Measurements from ENCODE around the gene SCN3B. TPM values are rescaled to one million over a fixed set of nuclear protein-coding genes. Genes with fewer than 3 reads are reported as not detected.

SCN3B gene, protein sequence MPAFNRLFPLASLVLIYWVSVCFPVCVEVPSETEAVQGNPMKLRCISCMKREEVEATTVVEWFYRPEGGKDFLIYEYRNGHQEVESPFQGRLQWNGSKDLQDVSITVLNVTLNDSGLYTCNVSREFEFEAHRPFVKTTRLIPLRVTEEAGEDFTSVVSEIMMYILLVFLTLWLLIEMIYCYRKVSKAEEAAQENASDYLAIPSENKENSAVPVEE
- total RNA-seq (0.14 TPM), polyA plus RNA-seq (0.84 TPM)
- long read RNA-seq, donor 1 = 0 reads
- long read RNA-seq, donor 2 = 0 reads
- long read RNA-seq, donor 3 = 0 reads
- long read RNA-seq, donor 4 = 0 reads
- long read RNA-seq, donor 5 = 0 reads
- long read RNA-seq, donor 6 = 0 reads
- long read RNA-seq, donor 7, full-length matches to known transcripts = 1 of 1 reads
- long read RNA-seq, donor 7, partial matches to known transcripts = 0 of 1 reads
- long read RNA-seq, donor 7, other reads (novel, unspliced or antisense) = 0 of 1 reads
- long read RNA-seq, donor 8 = 0 reads
- long read RNA-seq, donor 9 = 0 reads
- long read RNA-seq, donor 10 = 0 reads

GRCh38 chr11:123654566-123655081 is at the start of gene SCN3B:
Gene SCN3B, minus strand, starts transcription at chr11:123654624. Its CDS starts 823 bp downstream, at chr11:123653801.
- H3K4me3 ChIP-seq (ENCODE audit: low read length in 2 of 2) = peak within 1 kb of the TSS; percentile 37 to 46
- no peaks in the 10 kb centered on the region for H3K36me3 ChIP-seq (ENCODE audit: control insufficient read depth in 2 of 2, insufficient read depth in 2 of 2, low read length in 1 of 2)
- DNase-seq (ENCODE audit: low read depth in 6 of 9, low spot score in 9 of 9) = peak in 5 of 9 donors; percentile 6 to 64 (median 29)
- H3K4me1 ChIP-seq (ENCODE audit: control insufficient read depth in 2 of 2, insufficient read depth in 2 of 2, low read length in 2 of 2) = peaks cover 7 to 13% of the 10 kb centered on the region in 2 donors
- peaks cover 38 to 63% of the 10 kb centered on the region in 2 donors for H3K27me3 ChIP-seq (ENCODE audit: control insufficient read depth in 2 of 2, insufficient read depth in 1 of 2, low read length in 1 of 2)
- H3K27ac ChIP-seq (ENCODE audit: low read depth in 1 of 2, low read length in 1 of 2) = peak within 1 kb of the TSS in 1 of 2 donors; percentile 33
- peaks cover 2 to 6% of the 10 kb centered on the region in 2 donors for H3K9me3 ChIP-seq (ENCODE audit: control insufficient read depth in 2 of 2, insufficient read depth in 1 of 2, low read length in 1 of 2)
- 2% methylated on average over 44 of the region's 44 CpGs for WGBS

- Histone ChIP-seq H3K27me3 (ENCODE audit: control insufficient read depth in 2 of 2, insufficient read depth in 1 of 2, low read length in 1 of 2) (peaks cover 2 to 4% of the 10 kb centered on the region in 2 donors), H3K4me3 (ENCODE audit: low read length in 2 of 2) (no peak overlapping the region), H3K4me1 (ENCODE audit: control insufficient read depth in 2 of 2, insufficient read depth in 2 of 2, low read length in 2 of 2) (no peaks in the 10 kb centered on the region), H3K36me3 (ENCODE audit: control insufficient read depth in 2 of 2, insufficient read depth in 2 of 2, low read length in 1 of 2) (no peaks in the 10 kb centered on the region), H3K9me3 (ENCODE audit: control insufficient read depth in 2 of 2, insufficient read depth in 1 of 2, low read length in 1 of 2) (no peaks in the 10 kb centered on the region), H3K27ac (ENCODE audit: low read depth in 1 of 2, low read length in 1 of 2) (no peak overlapping the region)
- no peak for DNase-seq (ENCODE audit: low read depth in 6 of 9, low spot score in 9 of 9)
- WGBS = 92% methylated on average over 2 of the region's 2 CpGs
Measured at GRCh38 chr11:123702696-123703095, 48.3 kb upstream of the SCN3B start.

- Histone ChIP-seq H3K4me3 (ENCODE audit: low read length in 2 of 2) (no peak overlapping the region), H3K4me1 (ENCODE audit: control insufficient read depth in 2 of 2, insufficient read depth in 2 of 2, low read length in 2 of 2) (no peaks in the 10 kb centered on the region), H3K27me3 (ENCODE audit: control insufficient read depth in 2 of 2, insufficient read depth in 1 of 2, low read length in 1 of 2) (peaks cover 2 to 4% of the 10 kb centered on the region in 2 donors), H3K27ac (ENCODE audit: low read depth in 1 of 2, low read length in 1 of 2) (no peak overlapping the region), H3K36me3 (ENCODE audit: control insufficient read depth in 2 of 2, insufficient read depth in 2 of 2, low read length in 1 of 2) (no peaks in the 10 kb centered on the region), H3K9me3 (ENCODE audit: control insufficient read depth in 2 of 2, insufficient read depth in 1 of 2, low read length in 1 of 2) (no peaks in the 10 kb centered on the region)
- no peak for DNase-seq (ENCODE audit: low read depth in 6 of 9, low spot score in 9 of 9)
- 79% methylated on average over 9 of the region's 9 CpGs for WGBS
Measured at GRCh38 chr11:123702139-123702538, 47.7 kb upstream of the SCN3B start.

- H3K36me3 ChIP-seq (ENCODE audit: control insufficient read depth in 2 of 2, insufficient read depth in 2 of 2, low read length in 1 of 2) = no peaks in the 10 kb centered on the region
- no peaks in the 10 kb centered on the region for H3K9me3 ChIP-seq (ENCODE audit: control insufficient read depth in 2 of 2, insufficient read depth in 1 of 2, low read length in 1 of 2)
- H3K4me3 ChIP-seq (ENCODE audit: low read length in 2 of 2) = no peak overlapping the region
- H3K4me1 ChIP-seq (ENCODE audit: control insufficient read depth in 2 of 2, insufficient read depth in 2 of 2, low read length in 2 of 2) = no peaks in the 10 kb centered on the region
- peaks cover 2 to 4% of the 10 kb centered on the region in 2 donors for H3K27me3 ChIP-seq (ENCODE audit: control insufficient read depth in 2 of 2, insufficient read depth in 1 of 2, low read length in 1 of 2)
- no peak overlapping the region for H3K27ac ChIP-seq (ENCODE audit: low read depth in 1 of 2, low read length in 1 of 2)
- DNase-seq (ENCODE audit: low read depth in 6 of 9, low spot score in 9 of 9) = no peak
- 89% methylated on average over 3 of the region's 3 CpGs for WGBS
Measured at GRCh38 chr11:123700772-123701171, 46.3 kb upstream of the SCN3B start.

GRCh38 chr11:123698546-123699127 is 44.2 kb upstream of the SCN3B start:
- no peak overlapping the region for H3K4me3 ChIP-seq (ENCODE audit: low read length in 2 of 2)
- no peak overlapping the region for H3K27ac ChIP-seq (ENCODE audit: low read depth in 1 of 2, low read length in 1 of 2)
- H3K4me1 ChIP-seq (ENCODE audit: control insufficient read depth in 2 of 2, insufficient read depth in 2 of 2, low read length in 2 of 2) = no peaks in the 10 kb centered on the region
- 72% methylated on average over 2 of the region's 2 CpGs for WGBS
- no peaks in the 10 kb centered on the region for H3K36me3 ChIP-seq (ENCODE audit: control insufficient read depth in 2 of 2, insufficient read depth in 2 of 2, low read length in 1 of 2)
- DNase-seq (ENCODE audit: low read depth in 6 of 9, low spot score in 9 of 9) = no peak
- H3K9me3 ChIP-seq (ENCODE audit: control insufficient read depth in 2 of 2, insufficient read depth in 1 of 2, low read length in 1 of 2) = no peaks in the 10 kb centered on the region
- peaks cover 2 to 4% of the 10 kb centered on the region in 2 donors for H3K27me3 ChIP-seq (ENCODE audit: control insufficient read depth in 2 of 2, insufficient read depth in 1 of 2, low read length in 1 of 2)

GRCh38 chr11:123696183-123696582 is 41.8 kb upstream of the SCN3B start:
- H3K27me3 ChIP-seq (ENCODE audit: control insufficient read depth in 2 of 2, insufficient read depth in 1 of 2, low read length in 1 of 2) = peaks cover 2 to 3% of the 10 kb centered on the region in 2 donors

DNA sequence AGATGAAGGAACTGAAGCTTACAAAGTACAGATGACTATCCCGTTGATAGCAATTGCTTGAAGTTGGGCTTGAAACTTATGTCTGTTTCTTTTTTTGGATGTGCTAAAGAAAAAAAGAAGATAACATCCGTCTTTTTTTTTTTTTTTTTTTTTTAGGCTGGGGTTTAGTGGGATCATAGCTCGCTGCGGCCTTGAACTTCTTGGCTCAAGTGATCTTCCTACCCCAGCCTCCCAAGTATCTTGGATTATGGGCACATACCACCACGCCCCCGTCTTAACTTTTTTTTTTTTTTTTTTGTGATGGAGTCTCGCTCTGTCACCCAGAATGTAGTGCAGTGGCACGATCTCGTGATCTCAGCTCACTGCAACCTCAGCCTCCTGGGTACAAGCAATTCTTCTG is 40.8 kb upstream of the SCN3B start:
- Histone ChIP-seq H3K27ac (ENCODE audit: low read depth in 1 of 2, low read length in 1 of 2) (no peak overlapping the region), H3K9me3 (ENCODE audit: control insufficient read depth in 2 of 2, insufficient read depth in 1 of 2, low read length in 1 of 2) (no peaks in the 10 kb centered on the region), H3K27me3 (ENCODE audit: control insufficient read depth in 2 of 2, insufficient read depth in 1 of 2, low read length in 1 of 2) (peaks cover 5 to 11% of the 10 kb centered on the region in 2 donors), H3K36me3 (ENCODE audit: control insufficient read depth in 2 of 2, insufficient read depth in 2 of 2, low read length in 1 of 2) (no peaks in the 10 kb centered on the region), H3K4me3 (ENCODE audit: low read length in 2 of 2) (no peak overlapping the region), H3K4me1 (ENCODE audit: control insufficient read depth in 2 of 2, insufficient read depth in 2 of 2, low read length in 2 of 2) (no peaks in the 10 kb centered on the region)
- 97% methylated on average over 9 of the region's 9 CpGs for WGBS
- DNase-seq (ENCODE audit: low read depth in 6 of 9, low spot score in 9 of 9) = no peak

More at GRCh38 chr11:123696183-123696582, 41.8 kb upstream of the SCN3B start:
- 95% methylated on average over 2 of the region's 2 CpGs for WGBS
- no peak overlapping the region for H3K4me3 ChIP-seq (ENCODE audit: low read length in 2 of 2)
- no peaks in the 10 kb centered on the region for H3K9me3 ChIP-seq (ENCODE audit: control insufficient read depth in 2 of 2, insufficient read depth in 1 of 2, low read length in 1 of 2)
- no peaks in the 10 kb centered on the region for H3K4me1 ChIP-seq (ENCODE audit: control insufficient read depth in 2 of 2, insufficient read depth in 2 of 2, low read length in 2 of 2)
- H3K36me3 ChIP-seq (ENCODE audit: control insufficient read depth in 2 of 2, insufficient read depth in 2 of 2, low read length in 1 of 2) = no peaks in the 10 kb centered on the region
- DNase-seq (ENCODE audit: low read depth in 6 of 9, low spot score in 9 of 9) = no peak
- H3K27ac ChIP-seq (ENCODE audit: low read depth in 1 of 2, low read length in 1 of 2) = no peak overlapping the region

- WGBS = 50% methylated on average over 2 of the region's 2 CpGs
- Histone ChIP-seq H3K4me1 (ENCODE audit: control insufficient read depth in 2 of 2, insufficient read depth in 2 of 2, low read length in 2 of 2) (no peaks in the 10 kb centered on the region), H3K9me3 (ENCODE audit: control insufficient read depth in 2 of 2, insufficient read depth in 1 of 2, low read length in 1 of 2) (no peaks in the 10 kb centered on the region), H3K27ac (ENCODE audit: low read depth in 1 of 2, low read length in 1 of 2) (no peak overlapping the region), H3K4me3 (ENCODE audit: low read length in 2 of 2) (no peak overlapping the region), H3K36me3 (ENCODE audit: control insufficient read depth in 2 of 2, insufficient read depth in 2 of 2, low read length in 1 of 2) (no peaks in the 10 kb centered on the region), H3K27me3 (ENCODE audit: control insufficient read depth in 2 of 2, insufficient read depth in 1 of 2, low read length in 1 of 2) (peaks cover 5 to 13% of the 10 kb centered on the region in 2 donors)
- no peak for DNase-seq (ENCODE audit: low read depth in 6 of 9, low spot score in 9 of 9)
Measured at GRCh38 chr11:123694551-123694950, 40.1 kb upstream of the SCN3B start.

DNA sequence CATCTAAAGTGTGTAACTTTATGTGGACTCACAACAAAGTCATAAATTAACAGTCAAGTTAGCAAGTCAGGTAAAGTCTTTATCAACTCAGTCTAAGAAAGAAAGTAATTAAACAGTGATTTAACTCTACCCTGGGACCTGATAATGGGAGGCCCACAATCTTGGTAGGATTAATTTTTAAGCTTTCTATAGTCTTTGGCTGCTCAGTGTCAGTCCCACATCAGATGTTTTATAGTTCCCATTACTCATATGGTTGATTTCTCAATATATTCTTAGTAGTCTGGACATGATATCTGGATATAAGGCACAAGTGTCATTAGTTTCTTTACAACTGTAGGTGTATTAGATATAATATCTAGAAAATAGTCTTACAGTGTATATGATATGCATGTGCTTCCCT is 38.5 kb upstream of the SCN3B start:
- Histone ChIP-seq H3K4me1 (ENCODE audit: control insufficient read depth in 2 of 2, insufficient read depth in 2 of 2, low read length in 2 of 2) (no peaks in the 10 kb centered on the region), H3K9me3 (ENCODE audit: control insufficient read depth in 2 of 2, insufficient read depth in 1 of 2, low read length in 1 of 2) (no peaks in the 10 kb centered on the region), H3K27ac (ENCODE audit: low read depth in 1 of 2, low read length in 1 of 2) (no peak overlapping the region), H3K4me3 (ENCODE audit: low read length in 2 of 2) (no peak overlapping the region), H3K36me3 (ENCODE audit: control insufficient read depth in 2 of 2, insufficient read depth in 2 of 2, low read length in 1 of 2) (no peaks in the 10 kb centered on the region), H3K27me3 (ENCODE audit: control insufficient read depth in 2 of 2, insufficient read depth in 1 of 2, low read length in 1 of 2) (peaks cover 3 to 13% of the 10 kb centered on the region in 2 donors)
- no peak for DNase-seq (ENCODE audit: low read depth in 6 of 9, low spot score in 9 of 9)
